SK-N-MC (cell line): ENCODE data around the gene KLHL30.

Experiments
- EZH2 ChIP-seq: fragments of 200-600 bp; sonication (generic); IDR thresholded peaks from one replicate; pipeline ENCODE4 v1.6.1; 2017; ENCODE audit warnings: antibody characterized with exemption
- FOXP2 ChIP-seq: optimal IDR thresholded peaks from 2 replicates; pipeline ENCODE3; 2011; ENCODE audit warnings: mild to moderate bottlenecking, moderate library complexity; ENCODE audit not compliant: insufficient read depth; ENCODE audit errors: extremely low read length, control extremely low read depth

GRCh38 chr2:238165288-238165921 is 26.9 kb downstream of the KLHL30 start:
- TF ChIP-seq FOXP2: no peak
- no peak for TF ChIP-seq EZH2
